KBM-7 (cell line): ENCODE data around the gene MS4A12.
A peak's percentile ranks its signal among the peaks of the same experiment; 100 is the strongest.
"Not testable (repeated sequence)": the region's sequence is repeated elsewhere in the genome, so short reads cannot be mapped to it uniquely, and the experiment has no call there.

Experiments
- DNase-seq: peaks from one replicate; pipeline ENCODE4 v3.0.0-alpha.2; 2015
- in situ Hi-C: fragments of 300-500 bp; cut with MboI; formaldehyde crosslinking; loops from 2 replicates; pipeline ENCODE4 v1.14.3; 2020; ENCODE audit warnings: low sequenced_read_pairs, low pct_unique_long_range_greater_than_20kb, mixed read lengths

Gene MS4A12

GRCh38 chr11:60509609-60510008 lies 17.0 kb downstream of the MS4A12 start:
- in situ Hi-C loops, DNase-seq: not testable (repeated sequence)

- in situ Hi-C loops, DNase-seq: not testable (repeated sequence)
Measured at GRCh38 chr11:60510209-60510608, 17.6 kb downstream of the MS4A12 start.

GRCh38 chr11:60511393-60511792 lies 18.8 kb downstream of the MS4A12 start:
- in situ Hi-C loops = no loop called here
- no peak for DNase-seq

GRCh38 chr11:60512651-60513225 lies 20.2 kb downstream of the MS4A12 start:
- in situ Hi-C loops = no loop called here
- DNase-seq = no peak

GRCh38 chr11:60513496-60514460 lies 21.2 kb downstream of the MS4A12 start:
- DNase-seq = peak; percentile 35
- in situ Hi-C loops = no loop called here

GRCh38 chr11:60515144-60515855 lies 22.7 kb downstream of the MS4A12 start, which contains the start of gene MS4A13:
MS4A13 (plus strand) TSS chr11:60515392; CDS start chr11:60518084, 2,692 bp downstream.
- DNase-seq = no peak
- in situ Hi-C loops = no loop called here

GRCh38 chr11:60528465-60528864 lies 35.9 kb downstream of the MS4A12 start:
- DNase-seq = no peak
- in situ Hi-C loops = no loop called here

GRCh38 chr11:60528934-60529333 lies 36.4 kb downstream of the MS4A12 start:
- in situ Hi-C loops = no loop called here
- peak; percentile 86 for DNase-seq

- DNase-seq = peak; percentile 82
- in situ Hi-C loops = no loop called here
Measured at GRCh38 chr11:60530454-60531100, 38.0 kb downstream of the MS4A12 start.

- not testable (repeated sequence) for DNase-seq
Measured at GRCh38 chr11:60532383-60532782, 39.8 kb downstream of the MS4A12 start.

GRCh38 chr11:60538627-60539026 lies 46.0 kb downstream of the MS4A12 start:
- peak; percentile 45 for DNase-seq
- in situ Hi-C loops = not testable (repeated sequence)

More at GRCh38 chr11:60532383-60532782, 39.8 kb downstream of the MS4A12 start:
- in situ Hi-C loops = not testable (repeated sequence)

GRCh38 chr11:60544077-60544476 lies 51.5 kb downstream of the MS4A12 start:
- DNase-seq = no peak
- in situ Hi-C loops = no loop called here
